HG03159 (cell line): Measurements from ENCODE around the gene SMURF1.

Experiments
- ATAC-seq: cut with Tn5 transposase; IDR thresholded peaks from one replicate; pipeline ENCODE4 v1.9.1; 2021; ENCODE audit warnings: mild to moderate bottlenecking, moderate library complexity; ENCODE audit not compliant: unreplicated experiment

Gene SMURF1

DNA sequence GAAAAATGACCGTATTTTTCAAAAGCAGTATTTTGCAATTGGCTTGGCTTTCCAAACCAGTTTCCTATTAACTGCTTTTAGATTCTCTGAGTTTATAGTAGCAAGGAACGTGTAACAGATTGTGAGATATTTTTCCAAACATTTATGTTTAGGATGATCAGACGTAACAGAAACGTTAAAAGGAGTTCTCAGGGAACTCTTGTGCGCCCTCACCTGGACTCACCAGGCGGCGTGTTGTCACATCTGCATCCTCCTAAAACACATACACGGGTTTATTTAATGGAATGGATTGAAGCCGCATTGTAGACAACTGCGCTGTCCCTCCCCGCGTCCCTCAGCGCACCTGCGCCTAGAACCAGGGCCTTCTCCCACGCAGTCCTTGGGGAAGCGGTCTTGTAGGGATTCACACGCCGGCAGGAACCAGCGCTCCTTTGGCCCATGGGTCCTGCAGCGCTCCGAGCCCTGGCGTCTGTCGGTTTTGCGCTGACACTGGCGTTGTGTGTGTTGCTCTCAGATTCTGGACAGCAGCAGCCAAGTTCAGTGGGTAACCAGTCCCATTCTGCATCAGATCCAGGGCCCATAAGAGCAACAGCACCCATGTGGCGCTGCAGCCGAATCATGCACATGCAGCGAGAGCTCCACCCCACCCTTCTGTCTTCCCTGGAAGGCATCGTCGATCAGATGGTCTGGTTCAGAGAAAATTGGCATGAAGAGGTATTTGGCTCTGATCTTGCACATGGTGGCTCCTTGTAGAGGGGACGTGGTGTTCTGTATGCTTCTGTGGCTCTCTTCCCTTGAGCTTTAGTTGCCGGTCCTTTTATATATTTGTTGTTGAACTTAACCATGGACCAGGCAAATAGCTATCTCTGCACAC, 150.6 kb downstream of the SMURF1 start:
- no peak for ATAC-seq

DNA sequence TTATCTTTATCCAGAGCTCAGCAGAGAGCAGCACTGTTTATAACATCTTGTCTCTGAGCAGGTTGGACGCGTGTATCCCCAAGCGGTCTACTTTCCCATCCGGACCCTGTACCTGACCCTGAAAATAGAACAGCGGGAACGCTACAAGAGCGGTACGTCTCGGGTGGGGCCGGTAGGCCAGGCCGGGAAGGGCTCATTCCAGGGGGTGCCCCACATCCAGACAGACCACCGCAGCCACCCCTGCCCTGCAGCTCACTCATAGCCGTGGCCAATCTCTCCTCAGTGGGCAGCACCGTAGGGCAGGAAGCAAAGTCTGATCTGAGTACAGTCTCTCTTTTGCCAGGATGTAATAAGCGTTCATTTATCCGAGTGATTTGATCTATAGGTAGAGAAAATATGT, 151.8 kb downstream of the SMURF1 start:
- no peak for ATAC-seq

DNA sequence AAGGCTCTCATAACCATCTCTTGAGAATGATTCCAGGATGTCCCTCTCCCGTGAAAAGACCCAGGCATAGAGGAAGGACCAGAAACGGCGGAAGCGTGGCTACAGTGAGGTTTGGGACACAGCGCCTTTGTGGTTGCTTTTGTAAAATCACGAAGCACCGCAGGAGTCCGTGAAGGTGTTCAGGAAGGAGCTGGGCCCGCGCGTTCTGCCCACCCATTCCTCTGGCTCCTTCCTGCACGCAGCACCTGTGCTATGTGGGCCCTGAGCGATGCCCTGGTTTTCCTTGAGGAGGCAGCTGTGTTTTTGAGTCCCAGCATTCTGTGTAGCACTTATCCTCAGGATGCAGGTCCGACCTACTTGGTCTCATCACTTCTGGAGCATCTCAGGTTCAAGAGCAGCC, 152.8 kb downstream of the SMURF1 start:
- ATAC-seq: no peak

DNA sequence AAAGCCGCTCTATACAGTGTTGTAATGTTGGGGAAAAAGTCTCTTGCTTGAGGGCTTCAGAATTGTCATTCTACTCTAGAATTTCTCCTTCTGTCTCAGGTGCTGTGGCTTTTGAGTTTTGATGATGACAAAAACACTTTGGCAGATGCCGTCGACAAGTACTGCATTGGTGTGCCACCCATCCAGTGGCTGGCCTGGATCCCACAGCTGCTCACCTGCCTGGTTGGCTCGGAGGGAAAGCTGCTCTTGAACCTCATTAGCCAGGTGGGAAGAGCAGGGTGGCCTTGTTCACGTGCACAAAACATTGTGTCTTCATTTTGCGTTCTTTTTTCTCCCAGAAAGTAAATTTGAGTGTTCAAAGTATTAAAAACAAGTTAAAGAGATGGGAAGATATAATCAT, 153.6 kb downstream of the SMURF1 start:
- no peak for ATAC-seq

DNA sequence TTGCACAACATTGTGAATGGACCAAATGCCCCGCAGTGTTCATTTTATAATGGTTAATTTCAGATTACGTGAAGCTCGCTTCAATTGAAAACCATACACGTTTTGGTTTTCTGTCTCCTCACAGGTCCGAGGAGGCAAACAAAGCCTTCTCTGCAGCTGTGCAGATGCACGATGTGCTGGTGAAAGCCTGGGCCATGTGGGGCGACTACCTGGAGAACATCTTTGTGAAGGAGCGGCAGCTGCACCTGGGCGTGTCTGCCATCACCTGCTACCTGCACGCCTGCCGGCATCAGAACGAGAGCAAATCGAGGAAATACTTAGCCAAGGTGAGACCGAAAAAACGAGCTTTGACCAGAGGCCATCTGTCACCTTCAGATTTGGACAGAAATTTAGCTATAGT, 155.3 kb downstream of the SMURF1 start:
- ATAC-seq: no peak

DNA sequence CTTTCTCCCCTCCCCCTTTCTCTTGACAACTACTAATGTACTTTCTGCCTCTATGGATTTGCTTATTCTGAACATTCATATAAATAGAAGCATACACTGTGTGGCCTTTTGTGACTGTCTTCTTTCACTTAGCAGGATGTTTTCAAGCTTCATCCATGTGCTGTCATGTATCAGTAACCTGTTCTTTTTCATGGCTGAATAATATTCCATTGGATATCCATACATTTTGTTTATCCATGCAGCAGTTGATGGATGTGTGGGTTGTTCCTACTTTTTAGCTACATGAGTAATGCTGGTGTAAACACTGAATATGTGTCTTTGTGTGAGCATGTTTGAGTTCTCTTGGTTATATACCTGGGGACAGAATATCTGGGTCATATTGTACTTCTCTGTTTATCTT, 158.0 kb downstream of the SMURF1 start:
- ATAC-seq: no peak

DNA sequence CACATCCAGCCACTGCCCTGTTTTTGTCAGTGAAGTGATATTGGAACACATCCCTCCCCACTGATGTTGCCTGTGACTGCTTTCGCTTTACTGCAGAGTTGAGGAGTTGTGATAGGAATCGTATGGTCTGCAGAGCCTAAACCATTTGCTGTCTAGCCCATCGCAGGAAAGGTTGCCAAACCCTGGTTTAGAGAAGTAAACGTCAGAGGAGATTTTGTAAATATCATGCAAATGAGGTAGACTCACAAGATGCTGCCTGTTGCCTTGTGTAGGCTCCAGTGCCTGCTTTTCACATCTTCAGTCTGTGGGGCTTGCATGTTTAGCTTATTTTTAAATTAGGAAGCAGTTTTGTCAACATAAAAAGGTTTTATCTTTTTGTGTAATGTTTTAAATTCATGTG, 158.5 kb downstream of the SMURF1 start:
- no peak for ATAC-seq

DNA sequence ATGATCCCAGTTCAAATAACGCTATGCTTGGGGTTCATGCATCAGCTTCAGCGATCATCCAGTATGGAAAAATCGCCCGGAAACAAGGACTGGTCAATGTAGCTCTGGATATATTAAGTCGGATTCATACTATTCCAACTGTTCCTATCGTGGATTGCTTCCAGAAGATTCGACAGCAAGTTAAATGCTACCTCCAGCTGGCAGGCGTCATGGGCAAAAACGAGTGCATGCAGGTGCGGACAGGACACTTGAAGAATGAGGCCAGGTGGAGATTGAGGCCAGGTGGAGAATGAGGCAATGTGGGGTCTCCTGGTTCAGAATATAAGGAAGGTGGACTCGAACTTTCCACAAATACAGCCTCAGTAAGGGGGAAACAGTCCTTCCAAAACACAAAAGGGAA, 159.8 kb downstream of the SMURF1 start:
- no peak for ATAC-seq

DNA sequence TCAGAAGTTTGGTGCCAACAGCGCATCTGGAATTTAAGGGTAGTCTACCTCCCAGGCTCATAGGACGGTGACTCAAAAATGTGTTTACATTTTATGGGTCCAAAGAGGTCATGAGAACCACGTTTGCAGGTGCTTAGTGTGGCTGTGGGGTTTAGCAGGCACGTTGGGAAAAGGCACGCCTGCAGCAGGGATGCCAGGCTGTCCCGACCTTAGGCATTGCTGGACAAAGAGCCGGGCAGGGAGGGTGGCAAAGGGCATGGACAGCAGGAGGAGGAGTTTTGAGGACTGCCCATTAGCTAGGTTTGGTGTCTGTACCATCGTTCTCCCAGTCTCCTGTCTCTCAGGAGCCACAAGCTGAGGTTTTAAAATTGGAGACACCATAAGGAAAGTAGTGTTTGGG, 161.2 kb downstream of the SMURF1 start:
- ATAC-seq: no peak

DNA sequence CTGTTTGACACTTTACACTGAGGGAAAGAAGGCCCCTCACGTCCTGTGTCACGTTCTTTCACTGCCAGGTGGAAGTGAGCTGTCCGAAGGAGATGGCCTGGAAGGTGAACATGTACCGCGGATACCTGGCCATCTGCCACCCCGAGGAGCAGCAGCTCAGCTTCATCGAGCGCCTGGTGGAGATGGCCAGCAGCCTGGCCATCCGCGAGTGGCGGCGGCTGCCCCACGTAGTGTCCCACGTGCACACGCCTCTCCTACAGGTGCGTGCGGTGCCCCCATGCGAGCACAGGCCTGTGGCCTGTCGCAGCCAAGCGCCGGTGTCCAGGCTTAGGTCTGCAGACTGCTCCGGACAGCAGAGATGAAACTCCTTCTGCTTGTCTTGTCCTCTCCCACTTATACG, 162.2 kb downstream of the SMURF1 start:
- no peak for ATAC-seq

DNA sequence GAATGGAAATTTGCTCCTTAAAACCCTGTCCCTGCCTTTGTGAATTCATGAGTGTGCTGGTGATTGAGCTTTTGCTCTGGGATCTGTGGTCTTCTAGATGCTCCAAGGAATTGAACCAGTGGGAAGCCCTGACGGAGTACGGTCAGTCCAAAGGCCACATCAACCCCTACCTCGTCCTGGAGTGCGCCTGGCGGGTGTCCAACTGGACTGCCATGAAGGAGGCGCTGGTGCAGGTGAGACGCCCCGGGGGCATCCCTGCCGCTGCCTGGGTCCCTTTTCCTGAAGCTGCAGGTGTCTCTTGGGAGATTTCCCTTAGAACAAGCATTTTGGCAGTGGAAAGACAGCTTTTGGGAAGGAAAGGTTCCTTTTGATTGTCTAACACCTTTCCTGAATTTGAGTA, 165.2 kb downstream of the SMURF1 start:
- no peak for ATAC-seq
